GM12873 (cell line): Measurements from ENCODE around the gene PARM1.

ENCODE experiments used
- TF ChIP-seq, protein P1 (sequence below): IDR thresholded peaks from 2 replicates; pipeline ENCODE4 v1.5.1; 2012; ENCODE audit warnings: low read depth, mild to moderate bottlenecking, moderate library complexity, low read length, control low read depth; ENCODE audit not compliant: insufficient read depth; ENCODE audit errors: missing control alignments

The PARM1 gene

DNA sequence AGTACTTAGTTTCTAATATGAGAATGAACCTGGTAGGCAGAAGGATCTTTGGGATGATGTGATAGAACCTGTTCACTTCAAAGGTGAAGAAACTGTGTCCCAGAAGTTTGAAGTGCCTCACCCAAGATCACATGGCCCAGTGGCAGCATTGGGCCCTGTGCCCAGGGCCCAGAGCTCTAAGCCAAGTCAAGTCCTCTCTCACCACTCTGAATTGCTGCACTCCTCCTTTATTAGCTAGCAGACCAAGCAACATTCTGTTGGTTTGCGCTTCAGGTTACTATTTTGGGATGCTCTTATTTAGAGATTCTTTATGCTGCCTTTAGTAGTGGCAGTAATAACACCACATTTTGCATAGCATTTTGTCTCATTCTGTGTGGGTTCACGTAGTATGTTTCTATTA, 82.7 kb downstream of the PARM1 start:
- TF ChIP-seq, protein P1, sequence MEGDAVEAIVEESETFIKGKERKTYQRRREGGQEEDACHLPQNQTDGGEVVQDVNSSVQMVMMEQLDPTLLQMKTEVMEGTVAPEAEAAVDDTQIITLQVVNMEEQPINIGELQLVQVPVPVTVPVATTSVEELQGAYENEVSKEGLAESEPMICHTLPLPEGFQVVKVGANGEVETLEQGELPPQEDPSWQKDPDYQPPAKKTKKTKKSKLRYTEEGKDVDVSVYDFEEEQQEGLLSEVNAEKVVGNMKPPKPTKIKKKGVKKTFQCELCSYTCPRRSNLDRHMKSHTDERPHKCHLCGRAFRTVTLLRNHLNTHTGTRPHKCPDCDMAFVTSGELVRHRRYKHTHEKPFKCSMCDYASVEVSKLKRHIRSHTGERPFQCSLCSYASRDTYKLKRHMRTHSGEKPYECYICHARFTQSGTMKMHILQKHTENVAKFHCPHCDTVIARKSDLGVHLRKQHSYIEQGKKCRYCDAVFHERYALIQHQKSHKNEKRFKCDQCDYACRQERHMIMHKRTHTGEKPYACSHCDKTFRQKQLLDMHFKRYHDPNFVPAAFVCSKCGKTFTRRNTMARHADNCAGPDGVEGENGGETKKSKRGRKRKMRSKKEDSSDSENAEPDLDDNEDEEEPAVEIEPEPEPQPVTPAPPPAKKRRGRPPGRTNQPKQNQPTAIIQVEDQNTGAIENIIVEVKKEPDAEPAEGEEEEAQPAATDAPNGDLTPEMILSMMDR: no peak

DNA sequence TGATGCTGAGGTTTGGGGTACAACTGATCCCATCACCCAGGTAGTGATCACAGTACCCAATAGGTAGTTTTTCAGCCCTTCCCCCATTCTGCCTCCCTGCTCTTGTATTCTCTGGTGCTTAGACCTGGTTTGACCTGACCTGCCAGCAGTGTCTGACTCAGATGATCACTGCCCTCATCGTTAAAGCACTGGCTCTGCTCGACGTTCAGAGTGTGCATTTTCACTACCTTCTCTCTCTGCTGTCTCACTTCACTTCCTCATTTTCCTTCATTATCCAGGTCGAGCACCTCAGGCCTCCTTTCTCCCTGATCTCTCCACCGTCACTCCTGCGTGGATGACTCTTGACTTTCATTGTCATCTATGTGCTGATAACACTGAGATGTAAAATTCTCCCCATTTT, 83.6 kb downstream of the PARM1 start:
- TF ChIP-seq, protein P1: no peak

DNA sequence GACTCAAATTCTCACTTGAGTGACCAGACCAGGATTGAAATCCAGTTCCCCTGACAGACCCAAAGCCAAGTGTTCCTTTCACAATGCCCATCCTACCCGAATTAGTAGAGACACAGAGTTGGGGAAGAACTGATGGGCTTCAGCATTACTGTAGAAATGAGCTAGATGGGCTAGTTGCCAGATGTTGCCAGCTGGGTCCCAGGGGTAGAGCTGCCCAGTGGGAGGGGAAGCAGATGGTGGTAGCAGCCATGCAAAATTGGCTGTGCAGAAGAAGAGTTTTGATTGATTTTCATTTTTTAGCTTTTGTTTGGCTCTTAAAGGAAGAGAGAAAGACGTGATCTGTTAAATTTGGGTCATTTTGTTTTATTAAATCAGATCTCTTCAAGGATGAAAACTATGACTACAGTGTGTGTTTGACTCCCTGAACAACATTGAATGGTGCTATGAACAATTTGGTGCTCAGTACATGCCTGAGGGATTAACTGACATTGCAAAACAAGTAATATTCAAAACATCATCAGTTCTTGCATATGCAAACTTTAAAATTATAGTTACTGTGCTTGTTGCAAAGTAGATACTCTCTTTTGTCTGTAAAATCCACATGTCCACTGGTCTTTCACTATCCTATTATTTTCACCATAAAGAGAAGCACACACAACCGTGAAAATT, 86.0 kb downstream of the PARM1 start:
- TF ChIP-seq, protein P1: no peak

DNA sequence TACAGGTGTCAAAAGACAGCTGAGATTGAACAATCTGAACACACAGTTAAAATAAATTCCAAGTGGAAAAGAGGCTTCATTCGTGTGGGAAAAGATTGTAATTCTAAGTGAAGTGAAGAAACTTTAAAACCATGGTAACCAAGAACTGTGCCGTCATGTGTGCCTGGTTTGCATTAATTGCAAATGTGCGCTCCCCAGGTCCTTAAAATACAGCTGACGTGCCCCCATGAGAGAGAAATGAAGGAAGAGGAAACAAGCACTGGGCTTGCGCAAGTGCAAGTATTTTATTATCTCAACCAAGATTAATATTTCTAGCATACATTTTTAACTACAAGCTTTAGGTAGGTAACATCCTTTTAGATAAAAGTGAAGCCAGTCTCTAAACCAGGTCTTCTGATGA, 92.5 kb downstream of the PARM1 start:
- TF ChIP-seq, protein P1: no peak

DNA sequence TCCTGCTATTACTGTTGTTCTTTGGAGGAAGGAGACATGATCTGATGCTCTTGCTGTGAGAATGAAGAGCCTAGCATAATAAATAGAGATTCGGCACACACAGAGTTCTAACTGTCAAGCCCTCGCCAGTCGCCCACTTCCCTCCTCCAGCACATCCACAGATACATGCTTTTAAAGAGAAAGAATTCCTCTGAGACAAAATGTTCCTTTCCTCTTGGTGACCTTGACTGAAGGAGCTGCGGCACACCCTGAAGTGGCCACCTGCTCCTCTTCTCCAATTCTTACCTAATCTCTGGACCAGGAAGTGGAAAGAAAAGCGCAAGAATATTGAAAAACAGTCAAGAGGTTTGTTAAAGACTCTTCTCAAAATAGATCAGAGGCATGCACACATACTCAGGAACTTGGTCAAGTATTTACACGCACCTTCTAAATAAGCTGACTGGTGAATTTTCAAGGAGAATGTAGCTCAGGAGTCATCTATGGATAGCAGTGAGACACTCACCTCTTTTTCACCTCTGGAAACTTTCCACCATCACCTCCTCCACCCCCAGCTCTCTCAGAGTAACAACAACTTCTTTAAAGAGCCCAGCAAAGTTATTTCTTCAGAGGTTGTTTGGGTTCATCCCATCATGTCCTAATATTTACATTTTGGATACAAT, 95.4 kb downstream of the PARM1 start:
- TF ChIP-seq, protein P1: no peak

DNA sequence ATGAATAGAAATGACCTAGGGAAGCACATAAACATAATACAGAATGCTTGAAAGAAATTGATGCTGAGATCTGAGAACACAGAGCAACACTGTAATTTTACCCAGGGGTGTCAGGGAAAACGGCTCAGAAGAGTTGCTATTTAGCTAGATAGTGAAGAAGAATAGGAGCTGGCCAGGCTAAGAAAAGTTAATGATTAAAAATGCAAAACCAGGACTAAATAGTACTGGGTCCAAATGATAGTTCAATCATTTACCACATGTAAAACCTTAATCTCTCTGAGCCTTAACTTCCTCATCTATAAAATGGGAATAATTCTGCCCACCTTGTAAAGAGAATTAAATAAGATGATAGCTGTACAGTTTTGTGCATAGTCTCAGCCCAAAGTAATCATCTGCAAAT, 97.1 kb downstream of the PARM1 start:
- TF ChIP-seq, protein P1: no peak

DNA sequence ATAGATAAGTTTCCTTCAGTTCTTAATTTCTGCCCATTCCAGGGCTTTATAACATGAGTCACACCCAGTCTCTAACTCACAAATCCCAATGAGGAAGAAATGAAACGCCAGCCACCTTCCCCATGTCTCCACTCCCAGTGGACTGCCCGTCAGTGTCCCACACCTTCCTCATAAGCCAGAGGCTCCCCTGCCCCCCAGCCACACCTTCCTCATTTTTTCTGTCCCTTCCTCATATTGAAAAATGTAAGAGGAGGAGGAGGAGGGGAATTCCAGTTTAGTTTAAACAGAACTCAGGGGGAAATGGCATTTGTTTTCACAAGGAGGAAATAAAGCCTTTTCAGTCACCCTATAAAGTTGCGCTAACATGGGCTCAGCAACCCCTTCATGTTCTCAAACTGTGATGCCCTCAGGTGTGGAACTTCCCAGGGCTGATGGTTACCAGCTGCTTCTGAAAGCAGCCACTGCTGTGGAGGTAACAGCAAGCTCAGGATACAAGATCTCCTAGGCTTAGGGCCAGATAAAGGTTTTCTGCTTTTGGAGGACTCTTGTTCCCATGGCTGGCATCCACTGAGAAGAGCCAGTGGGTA, 97.8 kb downstream of the PARM1 start:
- TF ChIP-seq, protein P1: no peak
